ENCODE data around the gene BEND5. TPM values are rescaled to one million over a fixed set of nuclear protein-coding genes. Genes with fewer than 3 reads are reported as not detected.

The BEND5 gene
- total RNA-seq, 4 donors from 2014 or later: 0.47 to 1.5 (median 1.0) TPM; not detected in 1

DNA sequence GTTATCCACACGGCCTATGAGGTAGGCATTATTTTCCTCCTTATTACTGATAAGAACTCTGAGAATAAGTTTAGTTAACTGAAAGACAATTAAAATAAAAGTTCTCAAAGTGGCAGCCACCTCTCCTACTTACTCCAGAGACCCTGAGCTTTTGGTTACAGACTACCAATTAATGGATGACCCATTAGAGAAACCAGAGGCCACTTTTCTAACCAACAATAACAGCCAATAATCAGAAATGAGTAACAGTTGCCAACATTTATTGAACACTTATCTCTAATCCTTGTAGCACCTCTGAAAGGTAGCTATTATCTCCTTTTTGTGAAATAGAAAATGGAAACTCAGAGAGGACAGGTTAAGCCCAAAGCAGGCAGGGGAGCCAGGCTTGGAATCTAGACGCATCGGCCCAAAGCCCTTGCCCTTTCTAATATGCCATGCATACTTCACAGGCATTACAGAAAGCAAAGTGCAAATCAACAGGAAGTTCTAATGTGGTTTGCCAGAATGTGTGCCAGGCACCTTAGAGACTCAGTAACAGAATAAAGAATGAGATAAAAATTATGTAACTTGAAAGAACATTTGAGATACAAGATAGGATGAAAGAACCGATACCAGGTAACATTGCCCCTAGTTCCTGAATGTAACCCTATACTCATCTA, 50.0 kb downstream of the BEND5 start:
- TF ChIP-seq, protein P1, sequence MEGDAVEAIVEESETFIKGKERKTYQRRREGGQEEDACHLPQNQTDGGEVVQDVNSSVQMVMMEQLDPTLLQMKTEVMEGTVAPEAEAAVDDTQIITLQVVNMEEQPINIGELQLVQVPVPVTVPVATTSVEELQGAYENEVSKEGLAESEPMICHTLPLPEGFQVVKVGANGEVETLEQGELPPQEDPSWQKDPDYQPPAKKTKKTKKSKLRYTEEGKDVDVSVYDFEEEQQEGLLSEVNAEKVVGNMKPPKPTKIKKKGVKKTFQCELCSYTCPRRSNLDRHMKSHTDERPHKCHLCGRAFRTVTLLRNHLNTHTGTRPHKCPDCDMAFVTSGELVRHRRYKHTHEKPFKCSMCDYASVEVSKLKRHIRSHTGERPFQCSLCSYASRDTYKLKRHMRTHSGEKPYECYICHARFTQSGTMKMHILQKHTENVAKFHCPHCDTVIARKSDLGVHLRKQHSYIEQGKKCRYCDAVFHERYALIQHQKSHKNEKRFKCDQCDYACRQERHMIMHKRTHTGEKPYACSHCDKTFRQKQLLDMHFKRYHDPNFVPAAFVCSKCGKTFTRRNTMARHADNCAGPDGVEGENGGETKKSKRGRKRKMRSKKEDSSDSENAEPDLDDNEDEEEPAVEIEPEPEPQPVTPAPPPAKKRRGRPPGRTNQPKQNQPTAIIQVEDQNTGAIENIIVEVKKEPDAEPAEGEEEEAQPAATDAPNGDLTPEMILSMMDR (IDR thresholded peaks at IDR 0.05): no peak
- DNase-seq (ENCODE audit: low spot score) (no peak), ATAC-seq (ENCODE audit: low FRiP score) (no peak)

DNA sequence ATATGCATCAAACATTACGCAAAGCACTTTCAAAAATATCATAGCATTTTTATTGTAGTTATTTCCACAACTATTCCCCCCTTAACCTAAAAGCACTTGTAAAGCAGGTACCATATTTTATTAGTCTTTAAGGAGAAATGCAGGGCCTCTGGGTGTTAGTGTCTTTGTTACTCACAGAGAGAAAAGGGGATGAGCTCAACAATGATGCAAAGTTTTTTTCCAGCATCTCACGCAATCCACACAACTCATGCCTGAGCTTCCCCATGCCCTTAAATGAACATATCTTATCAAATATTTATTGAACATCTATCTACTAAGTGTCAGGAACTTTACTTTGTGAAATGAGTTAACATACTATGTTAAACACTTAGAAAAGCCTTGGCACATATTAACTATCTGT, 50.6 kb downstream of the BEND5 start:
- TF ChIP-seq, protein P1 (IDR thresholded peaks at IDR 0.05): no peak
- ATAC-seq (ENCODE audit: low FRiP score) (no peak), DNase-seq (ENCODE audit: low spot score) (no peak)

DNA sequence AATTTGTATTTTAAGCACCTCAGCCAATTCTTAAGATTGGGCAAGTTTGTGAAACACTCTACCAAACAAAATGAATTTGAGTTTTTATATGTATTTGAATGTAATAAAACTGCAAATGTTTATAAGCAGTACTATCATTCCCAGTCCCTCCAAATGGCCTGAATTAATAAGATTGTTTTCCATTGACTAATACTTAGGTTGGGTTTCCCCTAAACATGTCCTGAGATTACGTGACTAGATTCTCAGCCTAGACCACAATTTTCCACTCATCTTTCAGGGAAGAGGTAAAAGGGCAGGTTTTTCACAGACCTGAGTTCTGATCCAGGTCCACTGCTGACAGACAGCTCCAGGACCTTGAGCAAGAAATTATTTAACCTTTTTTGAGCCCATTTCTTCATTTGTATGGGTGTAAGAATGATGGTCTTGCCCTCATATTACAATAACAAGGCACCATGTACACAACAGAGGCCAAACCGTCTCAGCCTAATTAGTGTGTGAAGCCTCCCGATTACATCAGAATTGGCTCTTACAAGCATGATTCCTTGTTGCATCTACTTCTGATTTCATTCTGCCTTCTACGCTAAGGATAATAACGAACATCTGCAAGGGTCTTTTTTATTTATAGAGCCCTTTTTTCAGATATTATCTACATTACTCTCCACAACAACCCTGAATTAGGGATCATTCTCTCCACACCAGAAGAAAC, 51.2 kb downstream of the BEND5 start:
- no peak for DNase-seq (ENCODE audit: low spot score)
- no peak for ATAC-seq (ENCODE audit: low FRiP score)
- TF ChIP-seq, protein P1 (IDR thresholded peaks at IDR 0.05): no peak

DNA sequence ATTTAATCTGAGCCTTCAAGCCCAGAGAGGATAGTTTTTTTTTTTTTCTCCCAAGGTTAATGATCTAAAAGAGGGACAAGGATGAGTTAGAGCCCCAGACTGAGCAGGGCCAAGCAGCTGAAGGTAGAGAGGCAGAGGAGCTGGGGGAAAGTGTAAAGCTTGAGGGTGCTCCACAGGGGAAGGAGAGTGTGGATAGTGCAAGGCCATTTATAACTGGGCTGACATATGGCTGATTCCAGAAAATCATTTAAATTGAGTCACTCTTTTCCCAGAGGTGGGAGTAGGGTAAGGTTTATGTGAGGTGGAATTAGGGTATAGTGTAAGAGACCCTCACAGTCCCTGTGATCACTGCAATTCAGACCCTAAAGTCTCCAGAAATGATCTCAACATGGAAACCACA, 55.8 kb downstream of the BEND5 start:
- DNase-seq (ENCODE audit: low spot score): no peak
- TF ChIP-seq, protein P1 (IDR thresholded peaks at IDR 0.05): no peak
- no peak for ATAC-seq (ENCODE audit: low FRiP score)

DNA sequence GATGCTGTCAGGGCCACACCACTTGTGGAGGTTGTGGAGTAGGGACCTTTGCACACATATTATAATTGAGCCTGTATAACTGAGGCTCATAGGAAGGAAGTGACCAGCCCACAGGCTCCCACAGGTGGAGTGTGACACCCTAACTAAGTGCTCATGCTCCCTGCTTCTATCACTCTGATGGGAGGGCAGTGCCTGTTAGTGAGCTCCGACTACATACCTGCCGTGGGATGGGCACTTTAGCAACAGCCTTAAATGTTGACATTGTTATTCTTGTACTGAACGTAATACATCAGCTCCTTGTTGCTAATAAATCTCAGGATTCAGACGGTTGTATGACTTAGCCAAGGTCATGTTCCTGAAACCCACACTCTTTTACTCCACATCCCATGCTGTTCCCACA, 58.0 kb downstream of the BEND5 start:
- TF ChIP-seq, protein P1 (IDR thresholded peaks at IDR 0.05): no peak
- ATAC-seq (ENCODE audit: low FRiP score): no peak
- no peak for DNase-seq (ENCODE audit: low spot score)

DNA sequence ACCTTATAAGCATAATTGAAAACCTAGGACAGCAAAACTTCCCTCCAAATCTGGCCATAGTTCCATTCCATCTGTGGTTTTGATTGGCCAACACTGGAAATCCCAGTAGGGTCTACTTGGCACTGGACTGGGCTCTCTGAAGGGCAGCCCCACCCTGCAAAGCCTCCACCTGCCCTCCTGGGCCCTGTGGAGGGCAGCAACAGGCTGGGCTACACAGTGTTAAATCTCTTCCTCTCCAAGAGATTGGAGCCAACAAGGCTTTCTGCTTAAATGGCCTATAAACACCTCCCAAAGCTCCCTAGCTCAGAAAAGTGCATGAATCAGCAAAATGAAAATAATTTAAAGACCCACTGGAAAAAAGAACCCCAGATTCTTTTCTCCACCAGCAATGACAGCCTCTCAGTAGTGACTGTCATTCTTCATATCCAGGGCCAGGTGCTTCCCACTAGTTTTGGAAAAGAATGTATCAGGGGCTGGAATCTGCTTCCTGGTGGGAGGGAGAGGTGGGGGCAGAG, 58.5 kb downstream of the BEND5 start:
- ATAC-seq (ENCODE audit: low FRiP score) (no peak), DNase-seq (ENCODE audit: low spot score) (no peak)
- TF ChIP-seq, protein P1 (IDR thresholded peaks at IDR 0.05): no peak

DNA sequence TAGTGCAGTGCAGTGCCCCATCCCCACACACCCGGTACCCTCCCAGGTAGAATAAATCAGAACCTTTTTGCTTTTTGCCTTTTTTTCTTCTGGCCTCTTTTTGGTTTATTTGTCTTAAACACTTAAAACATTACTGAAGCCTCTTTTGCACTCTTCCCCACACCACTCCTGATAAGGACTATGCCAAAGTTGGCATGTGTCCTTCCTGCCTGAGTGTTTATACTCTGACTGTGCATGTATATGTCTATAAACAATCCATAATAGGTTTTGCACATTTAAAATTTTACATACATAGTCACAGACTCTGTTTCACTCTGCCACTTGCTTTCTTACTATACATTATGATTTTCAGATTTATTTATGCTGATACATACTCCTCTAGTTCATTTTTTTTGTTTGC, 59.6 kb downstream of the BEND5 start:
- ATAC-seq (ENCODE audit: low FRiP score): no peak
- DNase-seq (ENCODE audit: low spot score): no peak
- TF ChIP-seq, protein P1 (IDR thresholded peaks at IDR 0.05): no peak
